OCI-LY1 (cell line): ENCODE measurements around the gene LMOD3.

ENCODE experiments used
- H2AFZ ChIP-seq: fragments of 200-600 bp; sonication (generic), shearing (Covaris generic); 2 replicates; pipeline ENCODE4 v1.6.0; 2014; ENCODE audit warnings: antibody characterized with exemption, mild to moderate bottlenecking, low read length
- H3F3A ChIP-seq: fragments of 200-600 bp; sonication (generic), shearing (Covaris generic); 2 replicates; pipeline ENCODE4 v1.6.0; 2014; ENCODE audit warnings: mild to moderate bottlenecking, antibody characterized with exemption, low read length, moderate library complexity; ENCODE audit not compliant: insufficient read depth
- H3K27ac ChIP-seq: fragments of 200-600 bp; sonication (generic); 2 replicates; pipeline ENCODE4 v1.5.1; 2014; ENCODE audit warnings: low read length, mixed run types, mild to moderate bottlenecking, low read depth; ENCODE audit not compliant: poor library complexity, severe bottlenecking
- H3K27me3 ChIP-seq: fragments of 200-600 bp; sonication (generic); 2 replicates; pipeline ENCODE4 v1.6.0; 2014; ENCODE audit warnings: antibody characterized with exemption, mild to moderate bottlenecking, low read length, moderate library complexity; ENCODE audit not compliant: insufficient read depth
- H3K36me3 ChIP-seq: fragments of 200-600 bp; sonication (generic); 2 replicates; pipeline ENCODE4 v1.6.1; 2014; ENCODE audit warnings: mild to moderate bottlenecking, antibody characterized with exemption, low read length, moderate library complexity, mixed read lengths; ENCODE audit not compliant: insufficient read depth
- H3K4me1 ChIP-seq: fragments of 200-600 bp; sonication (generic); 2 replicates; pipeline ENCODE4 v1.5.1; 2014; ENCODE audit warnings: mild to moderate bottlenecking, low read length, moderate library complexity; ENCODE audit not compliant: insufficient read depth, severe bottlenecking
- H3K4me2 ChIP-seq: fragments of 200-600 bp; sonication (generic), shearing (Covaris generic); 2 replicates; pipeline ENCODE4 v1.6.1; 2014; ENCODE audit warnings: low read length
- H3K4me3 ChIP-seq: fragments of 200-600 bp; sonication (generic); 2 replicates; pipeline ENCODE4 v1.5.1; 2014; ENCODE audit warnings: low read length, low read depth, mild to moderate bottlenecking, mixed read lengths; ENCODE audit not compliant: poor library complexity, severe bottlenecking
- H3K79me2 ChIP-seq: fragments of 200-600 bp; shearing (Covaris generic); 2 replicates; pipeline ENCODE4 v1.6.1; 2016; ENCODE audit warnings: mixed run types, low read length, mixed read lengths; ENCODE audit not compliant: insufficient read depth
- H3K9ac ChIP-seq: fragments of 200-600 bp; sonication (generic), shearing (Covaris generic); 2 replicates; pipeline ENCODE4 v1.6.1; 2014; ENCODE audit warnings: mild to moderate bottlenecking, low read length, mixed read lengths
- H3K9me2 ChIP-seq: fragments of 200-600 bp; sonication (generic), shearing (Covaris generic); 2 replicates; pipeline ENCODE4 v1.6.1; 2014; ENCODE audit warnings: low read depth, mild to moderate bottlenecking, low read length, mixed read lengths
- H3K9me3 ChIP-seq: fragments of 200-600 bp; shearing (Covaris generic); 2 replicates; pipeline ENCODE4 v1.6.1; 2014; ENCODE audit warnings: low read length, mixed read lengths
- H4K20me1 ChIP-seq: fragments of 200-600 bp; sonication (generic), shearing (Covaris generic); 2 replicates; pipeline ENCODE4 v1.6.0; 2016; ENCODE audit warnings: mild to moderate bottlenecking, low read length; ENCODE audit not compliant: insufficient read depth
- CTCF ChIP-seq: fragments of 200-600 bp; sonication (generic), shearing (Covaris generic); IDR thresholded peaks from 2 replicates; pipeline ENCODE4 v1.5.1; 2017; ENCODE audit warnings: mild to moderate bottlenecking, antibody characterized with exemption, low read length, moderate library complexity, mixed read lengths
- EZH2 ChIP-seq: fragments of 200-600 bp; sonication (generic), shearing (Covaris generic); IDR thresholded peaks from 2 replicates; pipeline ENCODE4 v1.8.0; 2017; ENCODE audit warnings: borderline replicate concordance, mixed run types, mild to moderate bottlenecking, antibody characterized with exemption, low read length, moderate library complexity, mixed read lengths

Gene LMOD3

DNA sequence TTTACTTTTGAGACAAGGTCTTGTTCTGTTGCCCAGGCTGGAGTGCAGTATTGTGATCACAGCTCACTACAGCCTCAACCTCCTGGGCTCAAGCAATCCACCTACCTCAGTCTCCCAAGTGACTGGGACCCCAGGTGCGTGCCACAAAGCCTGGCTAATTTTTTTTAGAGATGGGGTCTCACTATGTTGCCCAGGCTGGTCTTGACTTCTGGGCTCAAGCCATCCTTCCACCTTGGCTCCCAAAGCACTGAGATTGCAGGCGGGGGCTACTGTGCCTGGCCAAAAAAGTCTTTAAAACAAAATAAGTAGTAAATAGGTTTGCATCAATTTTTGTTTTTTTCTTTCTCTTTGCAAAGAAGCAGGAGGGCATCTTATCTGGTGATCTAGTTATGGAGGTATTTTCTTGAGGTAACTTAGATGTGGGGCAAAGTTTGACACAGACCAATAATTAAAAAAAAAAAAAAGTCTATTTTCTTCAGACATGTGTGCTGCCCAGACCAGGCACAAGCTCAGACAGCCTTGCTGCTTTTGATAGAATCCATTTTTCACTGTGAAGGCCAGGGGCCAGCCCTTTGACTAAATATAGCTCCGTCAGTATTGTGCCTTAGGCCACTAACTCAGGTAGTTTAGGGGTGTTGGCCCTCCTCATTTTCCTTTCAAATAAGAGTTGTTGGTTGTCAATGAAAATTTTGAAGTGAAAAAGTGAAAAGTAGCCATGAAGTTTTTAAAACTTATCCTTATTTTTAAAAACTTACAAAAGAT is 35.2 kb downstream of the LMOD3 start:
- Histone ChIP-seq H3K4me3 (no peak overlapping the region), H3F3A (0 out of 2 replicates have a peak, but pooled peaks cover 8% of the 10 kb centered on the region), H3K36me3 (no peaks in the 10 kb centered on the region), H3K9me3 (no peaks in the 10 kb centered on the region), H3K4me2 (no peak overlapping the region; the same call in 1 of the 2 replicates), H3K27me3 (no peaks in the 10 kb centered on the region), H4K20me1 (no peaks in the 10 kb centered on the region), H3K4me1 (peaks cover 74% of the 10 kb centered on the region), H3K79me2 (no peaks in the 10 kb centered on the region), H2AFZ (no peak overlapping the region), H3K9me2 (no peaks in the 10 kb centered on the region), H3K9ac (no peak overlapping the region), H3K27ac (no peak overlapping the region)
- TF ChIP-seq CTCF (no peak), EZH2 (no peak)

DNA sequence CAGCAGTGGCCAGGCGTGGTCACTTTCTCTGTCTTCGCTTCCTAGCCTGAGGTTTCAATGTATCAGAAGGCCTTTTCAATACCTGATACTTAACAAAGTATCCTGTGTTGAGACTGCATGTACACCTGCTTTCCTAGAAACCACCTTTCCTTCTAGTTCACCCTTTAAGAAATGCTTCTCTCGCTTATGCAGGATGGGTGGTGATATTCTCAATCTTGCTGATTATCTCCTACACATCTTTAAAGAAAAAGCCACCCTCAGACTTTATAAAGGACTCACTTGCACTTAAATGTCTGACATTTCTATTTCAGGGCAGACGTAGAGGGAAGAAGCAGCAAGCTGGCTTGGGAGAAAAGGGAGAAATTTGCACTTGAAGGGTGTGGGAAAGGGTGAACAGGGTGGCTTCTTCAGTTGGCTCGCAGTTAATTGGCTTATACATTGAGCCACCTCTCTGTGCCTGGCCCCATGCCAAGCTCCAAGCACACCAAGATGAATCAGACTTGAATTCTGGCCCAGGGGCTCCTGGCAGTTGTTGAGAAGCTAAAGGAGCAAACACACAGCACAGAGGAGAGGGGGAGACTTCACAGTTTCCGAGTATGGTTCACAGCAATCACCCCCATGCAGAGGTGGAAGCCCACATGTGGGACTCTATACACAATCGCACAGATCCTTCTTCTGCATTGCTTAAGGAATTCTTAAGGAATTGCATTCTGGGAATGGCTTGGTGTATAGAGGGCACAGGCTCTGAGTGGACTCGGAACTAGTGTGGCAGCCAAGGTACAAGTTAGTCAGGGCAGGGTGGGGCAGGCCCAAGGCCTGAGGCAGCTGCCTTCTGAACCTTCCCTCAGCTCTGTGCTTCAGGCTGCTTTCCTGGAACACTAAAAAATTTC is 36.3 kb downstream of the LMOD3 start:
- Histone ChIP-seq H3K79me2 (no peaks in the 10 kb centered on the region), H3K27ac (peak overlapping the region; percentile 89), H3K27me3 (no peaks in the 10 kb centered on the region), H3K4me3 (peak overlapping the region; percentile 93), H3K9me3 (no peaks in the 10 kb centered on the region), H3K9ac (peak overlapping the region; percentile 85), H3K4me2 (peak overlapping the region; percentile 81), H3K36me3 (no peaks in the 10 kb centered on the region), H3K4me1 (peaks cover 74% of the 10 kb centered on the region), H3K9me2 (no peaks in the 10 kb centered on the region), H4K20me1 (no peaks in the 10 kb centered on the region), H3F3A (0 out of 2 replicates have a peak, but pooled peaks cover 8% of the 10 kb centered on the region), H2AFZ (no peak overlapping the region)
- TF ChIP-seq EZH2 (no peak), CTCF (no peak)

DNA sequence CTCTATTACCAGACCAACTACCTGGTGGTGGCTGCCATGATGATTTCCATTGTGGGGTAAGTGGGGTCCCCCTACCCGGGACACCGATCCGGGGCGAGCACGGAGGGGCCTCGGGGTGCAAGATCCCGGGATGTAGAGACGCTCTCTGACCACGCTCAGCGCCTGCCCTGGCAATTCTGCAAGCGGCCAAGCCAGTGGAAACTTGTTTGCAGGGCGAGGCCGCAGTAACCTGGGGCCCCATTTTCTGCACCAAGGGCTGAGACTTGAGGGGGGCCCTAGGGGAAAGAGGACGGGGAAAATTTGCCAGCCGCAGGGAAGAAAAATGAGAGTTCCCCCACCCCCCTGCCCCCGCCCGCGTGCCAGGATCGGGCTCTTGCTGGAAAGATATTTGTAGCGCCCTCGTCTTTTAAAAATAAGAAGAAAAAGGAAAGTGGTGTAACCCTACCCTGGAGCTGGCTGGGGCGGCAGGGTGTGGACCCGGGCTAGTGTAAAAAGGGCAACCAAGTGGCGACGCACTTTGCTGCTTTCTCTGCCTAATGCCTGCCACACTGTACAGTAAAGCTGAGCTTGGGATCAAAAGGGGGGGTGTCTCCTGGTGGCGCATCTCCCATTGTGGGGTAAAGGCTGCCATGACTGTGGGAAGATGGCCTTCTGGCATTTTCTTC is 37.1 kb downstream of the LMOD3 start:
- peak overlapping the region; percentile 25; the same call in 1 of the 2 replicates for H2AFZ ChIP-seq
- 0 out of 2 replicates have a peak, but pooled peaks cover 8% of the 10 kb centered on the region for H3F3A ChIP-seq
- H3K4me3 ChIP-seq, result peak overlapping the region; percentile 93
- peak overlapping the region; percentile 85 for H3K9ac ChIP-seq
- H3K27ac ChIP-seq, result peak overlapping the region; percentile 89
- peak overlapping the region; percentile 81 for H3K4me2 ChIP-seq
- no peaks in the 10 kb centered on the region for H3K9me2 ChIP-seq
- H4K20me1 ChIP-seq, result no peaks in the 10 kb centered on the region
- no peaks in the 10 kb centered on the region for H3K79me2 ChIP-seq
- peaks cover 75% of the 10 kb centered on the region for H3K4me1 ChIP-seq
- no peak for TF ChIP-seq EZH2
- no peak for TF ChIP-seq CTCF
- no peaks in the 10 kb centered on the region for H3K36me3 ChIP-seq
- H3K9me3 ChIP-seq, result no peaks in the 10 kb centered on the region
- no peaks in the 10 kb centered on the region for H3K27me3 ChIP-seq
